CD4-positive, alpha-beta T cell (primary cell): Measurements from ENCODE around the gene L1CAM. TPM values are rescaled to one million over a fixed set of nuclear protein-coding genes. Genes with fewer than 3 reads are reported as not detected.
A peak's percentile ranks its signal among the peaks of the same experiment; 100 is the strongest.
"Not testable (repeated sequence)": the region's sequence is repeated elsewhere in the genome, so short reads cannot be mapped to it uniquely, and the experiment has no call there.

ENCODE experiments used
- ATAC-seq: fragments of 200-7000 bp; cut with Tn5 transposase; one replicate; pipeline ENCODE4 v1.10.0; 2022; ENCODE audit warnings: mild to moderate bottlenecking; ENCODE audit not compliant: poor library complexity
- CTCF ChIA-PET: fragments of 350-600 bp; sonication (Branson Sonifier 250); formaldehyde crosslinking; loops from one replicate; lab custom pipeline; 2021; ENCODE audit warnings: antibody characterized with exemption, inconsistent platforms; lab: Charles Lee
- POLR2A ChIA-PET: fragments of 350-600 bp; sonication (Branson Sonifier 250); formaldehyde crosslinking; loops from one replicate; lab custom pipeline; 2021; ENCODE audit warnings: antibody characterized with exemption, inconsistent platforms; lab: Charles Lee
- DNase-seq, 14 experiments: peaks; one replicate each; pipeline ENCODE4 v3.0.0-alpha.2; 2013 to 2020; ENCODE audit warnings: mixed read lengths in 2 of 14
- H3K27ac ChIP-seq, 2 donors: one replicate each; pipeline versions ENCODE4 v1.5.1 to v1.7.0; 2013; ENCODE audit warnings: low read length in 2 of 2, low read depth in 1 of 2, mild to moderate bottlenecking in 1 of 2
- H3K27me3 ChIP-seq, 2 experiments: 1 replicate in 1 of 2; 2 replicates in 1 of 2; pipeline versions ENCODE4 v1.6.1 to v1.7.0; 2013; ENCODE audit warnings: low read length in 2 of 2, control low read depth in 1 of 2, mild to moderate bottlenecking in 1 of 2, moderate library complexity in 1 of 2; ENCODE audit not compliant: insufficient read depth in 2 of 2, control insufficient read depth in 1 of 2
- H3K36me3 ChIP-seq: one replicate; pipeline ENCODE4 v1.6.1; 2013; ENCODE audit warnings: low read length, control low read depth; ENCODE audit not compliant: insufficient read depth
- H3K4me1 ChIP-seq: one replicate; pipeline ENCODE4 v1.6.1; 2013; ENCODE audit warnings: low read length, control low read depth; ENCODE audit not compliant: insufficient read depth
- H3K4me3 ChIP-seq: one replicate; pipeline ENCODE4 v1.5.1; 2013; ENCODE audit warnings: mild to moderate bottlenecking, low read length, moderate library complexity
- H3K9me3 ChIP-seq, 2 experiments: 1 replicate in 1 of 2; 2 replicates in 1 of 2; pipeline versions ENCODE4 v1.6.1 to v1.7.0; 2013; ENCODE audit warnings: low read length in 2 of 2, mild to moderate bottlenecking in 2 of 2, control low read depth in 1 of 2, moderate library complexity in 1 of 2; ENCODE audit not compliant: control insufficient read depth in 1 of 2, insufficient read depth in 1 of 2
- H3K27ac Mint-ChIP-seq: one replicate; pipeline ENCODE4 v1.8.0; 2020; ENCODE audit warnings: mixed read lengths
- H3K27me3 Mint-ChIP-seq: one replicate; pipeline ENCODE4 v1.8.0; 2021; ENCODE audit warnings: mixed read lengths
- H3K36me3 Mint-ChIP-seq: one replicate; pipeline ENCODE4 v1.8.0; 2021; ENCODE audit warnings: low read depth, mixed read lengths
- H3K4me1 Mint-ChIP-seq: one replicate; pipeline ENCODE4 v1.8.0; 2021; ENCODE audit warnings: low read depth, mixed read lengths
- H3K4me3 Mint-ChIP-seq: one replicate; pipeline ENCODE4 v1.8.0; 2020; ENCODE audit warnings: mild to moderate bottlenecking, mixed read lengths
- H3K9me3 Mint-ChIP-seq: one replicate; pipeline ENCODE4 v1.8.0; 2020; ENCODE audit warnings: mixed read lengths
- CTCF ChIP-seq: fragments of 200-600 bp; IDR thresholded peaks from one replicate; pipeline ENCODE4 v1.8.0; 2022; ENCODE audit warnings: antibody characterized with exemption, mild to moderate bottlenecking
- intact Hi-C, 2 experiments: fragments of 100-400 bp; cut with DNase I in 1 of 2; cut with micrococcal nuclease in 1 of 2; formaldehyde crosslinking; loops; one replicate each; pipeline versions ENCODE4 v1.15.1 to v1.9.0; 2023 to 2025; cut with DNase I, micrococcal nuclease
- total RNA-seq, 174 experiments: library from RNA in 2 of 174; stranded (reverse) in 2 of 174; gene quantifications; one replicate each; pipeline ENCODE4 v1.2.3 and lab custom pipeline; 2021 to 2026

The L1CAM gene
- total RNA-seq, 2 experiments from 2014 or later, result 0.89 to 1.2 TPM

DNA sequence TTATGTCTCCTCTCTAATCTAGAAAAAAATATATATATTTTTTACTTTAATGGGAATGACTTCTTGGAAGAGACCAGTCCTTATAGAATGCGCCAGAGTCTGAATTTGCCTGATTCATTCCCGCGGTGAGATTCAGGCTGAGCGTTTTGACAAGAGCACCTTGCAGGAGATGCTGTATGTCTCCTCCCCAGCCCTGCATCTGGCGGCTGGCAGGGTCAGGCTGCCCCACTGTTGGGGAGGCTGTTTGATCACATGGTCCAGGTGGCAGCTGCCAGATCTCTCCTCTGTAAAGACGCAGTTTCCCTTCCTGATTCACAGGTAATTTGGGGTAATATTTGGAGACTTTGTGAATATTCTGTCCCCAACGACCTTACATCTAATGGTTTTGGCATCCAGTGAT, 65.4 kb downstream of the L1CAM start:
- ChIA-PET CTCF (interaction anchor here (0.7 kb wide), 1 partner anchor 41 kb away, joined by 3 read pairs; no protein-coding TSS in a partner anchor), POLR2A (no interaction called here)
- no peak overlapping the region for H3K4me3 ChIP-seq
- H3K27ac ChIP-seq, result no peak overlapping the region
- Mint-ChIP-seq H3K36me3 (no peaks in the 10 kb centered on the region), H3K9me3 (no peaks in the 10 kb centered on the region), H3K27ac (peak overlapping the region; percentile 17), H3K4me1 (peaks cover 47% of the 10 kb centered on the region), H3K27me3 (no peaks in the 10 kb centered on the region), H3K4me3 (peak overlapping the region; percentile 30)
- no peaks in the 10 kb centered on the region for H3K27me3 ChIP-seq
- ATAC-seq (no peak), DNase-seq (peak in 1 of 14 experiments; percentile 11)
- intact Hi-C loops, result no loop called here
- H3K9me3 ChIP-seq, result no peaks in the 10 kb centered on the region
- no peak for TF ChIP-seq CTCF
- peaks cover 84% of the 10 kb centered on the region for H3K4me1 ChIP-seq
- H3K36me3 ChIP-seq, result no peaks in the 10 kb centered on the region

GRCh38 chrX:153819384-153820040, 66.5 kb downstream of the L1CAM start:
- H3K4me3 Mint-ChIP-seq, result peak overlapping the region; percentile 34
- intact Hi-C loops, result loop anchor here in 1 of 2 experiments (5.0 kb wide), 1 partner anchor 78 kb away; no protein-coding TSS in a partner anchor
- Histone ChIP-seq H3K9me3 (no peaks in the 10 kb centered on the region), H3K27ac (no peak overlapping the region), H3K27me3 (no peaks in the 10 kb centered on the region), H3K4me3 (peak overlapping the region; percentile 49), H3K36me3 (no peaks in the 10 kb centered on the region), H3K4me1 (peaks cover 84% of the 10 kb centered on the region)
- no peak overlapping the region for H3K27ac Mint-ChIP-seq
- peaks cover 53% of the 10 kb centered on the region for H3K4me1 Mint-ChIP-seq
- H3K36me3 Mint-ChIP-seq, result no peaks in the 10 kb centered on the region
- ChIA-PET POLR2A (interaction anchor here (0.8 to 2.1 kb wide), 4 partner anchors 16 to 107 kb away, joined by 3 to 11 read pairs (median 4); partner anchors contain the start of genes IDH3G and SSR4), CTCF (no interaction called here)
- DNase-seq, result no peak
- no peaks in the 10 kb centered on the region for H3K9me3 Mint-ChIP-seq
- no peak for ATAC-seq
- no peaks in the 10 kb centered on the region for H3K27me3 Mint-ChIP-seq
- no peak for TF ChIP-seq CTCF

DNA sequence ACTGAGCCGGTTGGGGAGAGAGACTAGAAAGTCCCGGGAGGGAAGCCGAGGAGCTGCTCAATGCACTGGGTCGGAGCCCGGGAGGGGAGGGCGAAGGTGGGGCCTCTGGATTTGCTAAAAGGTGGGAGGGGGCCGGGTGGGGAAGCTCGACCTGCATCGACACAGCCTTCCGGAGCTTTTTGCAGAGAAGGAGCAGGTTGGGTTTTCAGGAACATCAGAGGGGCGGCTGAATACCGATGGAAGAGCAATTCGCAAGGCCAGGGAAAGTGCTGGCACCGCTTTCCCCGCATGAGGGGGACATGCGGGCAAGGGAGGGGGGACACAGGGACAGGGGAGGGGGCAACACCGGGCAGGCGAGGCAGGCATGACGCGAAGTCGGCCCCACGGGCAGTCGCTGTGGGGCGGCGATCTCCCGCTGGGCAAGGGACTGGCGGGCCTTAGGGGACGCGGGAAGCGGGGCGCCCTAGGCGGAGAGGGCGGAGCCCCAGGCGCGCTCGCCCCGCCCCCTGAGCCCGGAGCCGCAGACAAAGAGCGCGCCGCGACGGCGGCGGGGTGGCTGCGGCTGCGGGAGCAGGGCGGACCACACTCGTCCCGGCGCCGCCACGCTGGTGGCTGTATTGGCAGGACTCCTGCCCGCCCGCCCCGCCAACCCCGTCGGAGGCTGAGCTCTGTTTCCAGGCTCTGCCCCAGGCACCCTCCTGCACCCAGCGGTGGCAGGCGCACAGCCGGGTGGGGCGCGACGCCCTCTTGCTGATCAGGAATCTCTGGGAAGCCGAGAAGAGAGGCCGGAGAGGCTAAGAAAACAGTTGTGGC, 67.2 kb downstream of the L1CAM start:
- H3K36me3 Mint-ChIP-seq, result no peaks in the 10 kb centered on the region
- no peaks in the 10 kb centered on the region for H3K36me3 ChIP-seq
- no peaks in the 10 kb centered on the region for H3K9me3 Mint-ChIP-seq
- intact Hi-C loops, result loop anchor here in 1 of 2 experiments (5.0 kb wide), 1 partner anchor 79 kb away; no protein-coding TSS in a partner anchor
- H3K27me3 ChIP-seq, result no peaks in the 10 kb centered on the region
- ChIA-PET CTCF (no interaction called here), POLR2A (interaction anchor here (0.8 to 2.1 kb wide), 4 partner anchors 15 to 108 kb away, joined by 3 to 11 read pairs (median 4); partner anchors contain the start of genes IDH3G and SSR4)
- peak overlapping the region; percentile 49 for H3K4me3 ChIP-seq
- H3K4me3 Mint-ChIP-seq, result peak overlapping the region; percentile 66
- H3K27ac ChIP-seq, result no peak overlapping the region
- H3K4me1 ChIP-seq, result peaks cover 78% of the 10 kb centered on the region
- TF ChIP-seq CTCF, result no peak
- no peaks in the 10 kb centered on the region for H3K9me3 ChIP-seq
- DNase-seq, result peak in 13 of 14 experiments; percentile 13 to 81 (median 49)
- H3K4me1 Mint-ChIP-seq, result peaks cover 49% of the 10 kb centered on the region
- ATAC-seq, result peak; percentile 67
- no peak overlapping the region for H3K27ac Mint-ChIP-seq
- H3K27me3 Mint-ChIP-seq, result no peaks in the 10 kb centered on the region

DNA sequence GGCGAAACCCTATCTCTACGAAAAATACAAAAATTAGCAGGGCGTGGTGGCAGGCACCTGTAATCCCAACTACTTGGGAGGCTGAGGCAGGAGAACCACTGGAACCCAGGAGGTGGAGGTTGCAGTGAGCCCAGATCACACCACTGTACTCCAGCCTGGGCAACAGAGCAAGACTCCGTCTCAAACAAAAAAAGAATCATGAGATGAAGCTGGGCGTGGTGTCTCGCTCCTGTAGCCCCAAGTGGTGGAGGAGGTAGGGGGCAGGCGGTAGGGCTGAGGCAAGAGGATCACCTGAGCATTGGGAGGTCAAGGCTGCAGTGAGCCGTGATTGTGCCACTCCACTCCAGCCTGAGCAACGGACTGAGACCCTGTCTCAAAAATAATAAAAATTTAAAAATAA, 67.9 kb downstream of the L1CAM start:
- H3K4me3 Mint-ChIP-seq, H3K27ac ChIP-seq, CTCF ChIA-PET, H3K36me3 ChIP-seq, H3K36me3 Mint-ChIP-seq, H3K27me3 ChIP-seq, H3K9me3 ChIP-seq, H3K9me3 Mint-ChIP-seq, H3K27ac Mint-ChIP-seq, H3K4me3 ChIP-seq, DNase-seq, ATAC-seq, H3K27me3 Mint-ChIP-seq: not testable (repeated sequence)
- H3K4me1 ChIP-seq, result peaks cover 74% of the 10 kb centered on the region
- POLR2A ChIA-PET, result interaction anchor here (1.5 to 2.1 kb wide), 2 partner anchors 91 to 109 kb away, joined by 3 to 11 read pairs; no protein-coding TSS in a partner anchor
- peaks cover 50% of the 10 kb centered on the region for H3K4me1 Mint-ChIP-seq
- intact Hi-C loops, result loop anchor here in 1 of 2 experiments (5.0 kb wide), 1 partner anchor 79 kb away; no protein-coding TSS in a partner anchor
